Gastrocnemius medialis (tissue), 4 donors: ENCODE results near the gene ELF4. TPM values are rescaled to one million over a fixed set of nuclear protein-coding genes. Genes with fewer than 3 reads are reported as not detected.

Source experiments
- ATAC-seq, 2 donors: fragments of 150-250 bp; one replicate each; pipeline ENCODE4 v1.9.1; 2016
- DNase-seq, 2 donors: peaks; one replicate each; pipeline ENCODE4 v3.0.0-alpha.2; 2019
- H3K27ac ChIP-seq, 4 donors: fragments of 200-600 bp; sonication (generic); 1 replicate in 1 of 4; 2 replicates in 3 of 4; pipeline ENCODE4 v1.5.1; 2016 to 2018; ENCODE audit warnings: mild to moderate bottlenecking in 2 of 4, moderate library complexity in 1 of 4
- H3K27me3 ChIP-seq, 3 donors: fragments of 200-600 bp; sonication (generic) in 2 of 3; 1 replicate in 1 of 3; 2 replicates in 2 of 3; pipeline versions ENCODE4 v1.5.1 to v1.6.0; 2016 to 2019; ENCODE audit warnings: mild to moderate bottlenecking in 1 of 3, moderate library complexity in 1 of 3
- H3K36me3 ChIP-seq, 2 donors: fragments of 200-600 bp; sonication (generic) in 1 of 2; one replicate each; pipeline ENCODE4 v1.5.1; 2017 to 2018
- H3K4me1 ChIP-seq, 2 donors: fragments of 200-600 bp; sonication (generic) in 1 of 2; one replicate each; pipeline ENCODE4 v1.5.1; 2016 to 2017; ENCODE audit warnings: mild to moderate bottlenecking in 2 of 2
- H3K4me3 ChIP-seq, 4 donors: fragments of 200-600 bp; sonication (generic) in 3 of 4; 1 replicate in 1 of 4; 2 replicates in 3 of 4; pipeline ENCODE4 v1.5.1; 2016 to 2019; ENCODE audit warnings: mild to moderate bottlenecking in 2 of 4
- H3K9me3 ChIP-seq, 3 donors: fragments of 200-600 bp; sonication (generic) in 2 of 3; 1 replicate in 1 of 3; 2 replicates in 2 of 3; pipeline ENCODE4 v1.5.1; 2016 to 2019
- POLR2A ChIP-seq, 2 donors: fragments of 450-650 bp; IDR thresholded peaks; one replicate each; pipeline ENCODE4 v1.6.1; 2017; ENCODE audit warnings: antibody characterized with exemption in 2 of 2, mild to moderate bottlenecking in 2 of 2, moderate library complexity in 2 of 2
- in situ Hi-C, 4 donors: fragments of 200-750 bp; cut with MboI; loops; one replicate each; pipeline versions ENCODE4 v1.15.0 to v1.8.0; 2017; ENCODE audit warnings: low sequenced_read_pairs in 4 of 4
- intact Hi-C: fragments of 100-400 bp; cut with DNase I; formaldehyde crosslinking; loops from one replicate; pipeline ENCODE4 v1.15.1; 2023; ENCODE audit warnings: low total_unique reads
- total RNA-seq, 4 donors: library from RNA; depleted of rRNA; stranded (reverse); fragments of >200 nt; gene quantifications; one replicate each; pipeline versions ENCODE4 v1.1.0 to v1.2.3, GENCODE V29; 2016
- TF ChIP-seq, protein P1 (sequence below), 5 experiments: fragments of 450-650 bp in 3 of 5; fragments of 200-600 bp in 2 of 5; sonication (generic) in 2 of 5; IDR thresholded peaks in 4 of 5; conservative IDR thresholded peaks in 1 of 5; 1 replicate in 4 of 5; 2 replicates in 1 of 5; pipeline ENCODE4 v1.5.1; 2016 to 2019; ENCODE audit warnings: antibody characterized with exemption in 5 of 5, mild to moderate bottlenecking in 3 of 5, moderate library complexity in 3 of 5

The ELF4 gene
- total RNA-seq, 4 donors from 2014 or later = 0.70 to 2.3 (median 1.4) TPM

DNA sequence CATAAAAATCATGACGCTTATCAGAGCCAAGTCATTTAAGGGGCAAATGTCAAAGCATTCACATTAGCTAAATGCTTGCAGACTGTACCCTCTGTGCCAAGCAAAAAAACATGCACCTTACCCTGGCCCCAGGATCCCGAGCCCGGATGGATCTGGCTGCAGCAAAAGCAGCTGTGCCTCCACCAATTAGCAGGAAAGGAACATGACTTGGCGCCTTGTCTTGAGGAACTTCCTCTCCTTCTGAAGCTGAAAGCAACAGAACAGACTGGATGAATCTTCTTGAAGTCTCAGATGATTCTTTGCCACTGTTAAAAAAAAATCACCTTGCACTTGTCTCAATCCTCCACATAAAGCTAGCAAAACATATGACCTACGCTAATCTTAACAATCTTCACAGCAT, 37.3 kb upstream of the ELF4 start:
- no peaks in the 10 kb centered on the region for H3K27me3 ChIP-seq

GRCh38 chrX:130145123-130145522, 34.8 kb upstream of the ELF4 start:
- H3K4me1 ChIP-seq = no peaks in the 10 kb centered on the region
- TF ChIP-seq, protein P1, sequence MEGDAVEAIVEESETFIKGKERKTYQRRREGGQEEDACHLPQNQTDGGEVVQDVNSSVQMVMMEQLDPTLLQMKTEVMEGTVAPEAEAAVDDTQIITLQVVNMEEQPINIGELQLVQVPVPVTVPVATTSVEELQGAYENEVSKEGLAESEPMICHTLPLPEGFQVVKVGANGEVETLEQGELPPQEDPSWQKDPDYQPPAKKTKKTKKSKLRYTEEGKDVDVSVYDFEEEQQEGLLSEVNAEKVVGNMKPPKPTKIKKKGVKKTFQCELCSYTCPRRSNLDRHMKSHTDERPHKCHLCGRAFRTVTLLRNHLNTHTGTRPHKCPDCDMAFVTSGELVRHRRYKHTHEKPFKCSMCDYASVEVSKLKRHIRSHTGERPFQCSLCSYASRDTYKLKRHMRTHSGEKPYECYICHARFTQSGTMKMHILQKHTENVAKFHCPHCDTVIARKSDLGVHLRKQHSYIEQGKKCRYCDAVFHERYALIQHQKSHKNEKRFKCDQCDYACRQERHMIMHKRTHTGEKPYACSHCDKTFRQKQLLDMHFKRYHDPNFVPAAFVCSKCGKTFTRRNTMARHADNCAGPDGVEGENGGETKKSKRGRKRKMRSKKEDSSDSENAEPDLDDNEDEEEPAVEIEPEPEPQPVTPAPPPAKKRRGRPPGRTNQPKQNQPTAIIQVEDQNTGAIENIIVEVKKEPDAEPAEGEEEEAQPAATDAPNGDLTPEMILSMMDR (IDR thresholded peaks at IDR 0.05 in 4 of 5, conservative IDR thresholded peaks at IDR 0.05 in 1 of 5) = no peak
- no peak for TF ChIP-seq POLR2A (IDR thresholded peaks at IDR 0.05)
- DNase-seq (no peak), ATAC-seq (no peak)
- no peaks in the 10 kb centered on the region for H3K9me3 ChIP-seq
- intact Hi-C loops (no loop called here), in situ Hi-C loops (no loop called here)
- H3K27ac ChIP-seq = no peak overlapping the region
- H3K4me3 ChIP-seq = no peak overlapping the region
- H3K27me3 ChIP-seq = no peaks in the 10 kb centered on the region
- H3K36me3 ChIP-seq = peaks cover 0 to 22% of the 10 kb centered on the region in 2 donors

More for the DNA sequence above, 37.3 kb upstream of the ELF4 start:
- DNase-seq (no peak), ATAC-seq (no peak)
- Histone ChIP-seq H3K27ac (no peak overlapping the region), H3K9me3 (no peaks in the 10 kb centered on the region), H3K36me3 (peaks cover 0 to 22% of the 10 kb centered on the region in 2 donors), H3K4me1 (no peaks in the 10 kb centered on the region), H3K4me3 (no peak overlapping the region)
- in situ Hi-C loops = no loop called here
- TF ChIP-seq POLR2A (IDR thresholded peaks at IDR 0.05) = no peak
- TF ChIP-seq, protein P1 (IDR thresholded peaks at IDR 0.05 in 4 of 5, conservative IDR thresholded peaks at IDR 0.05 in 1 of 5) = no peak
- intact Hi-C loops = no loop called here

DNA sequence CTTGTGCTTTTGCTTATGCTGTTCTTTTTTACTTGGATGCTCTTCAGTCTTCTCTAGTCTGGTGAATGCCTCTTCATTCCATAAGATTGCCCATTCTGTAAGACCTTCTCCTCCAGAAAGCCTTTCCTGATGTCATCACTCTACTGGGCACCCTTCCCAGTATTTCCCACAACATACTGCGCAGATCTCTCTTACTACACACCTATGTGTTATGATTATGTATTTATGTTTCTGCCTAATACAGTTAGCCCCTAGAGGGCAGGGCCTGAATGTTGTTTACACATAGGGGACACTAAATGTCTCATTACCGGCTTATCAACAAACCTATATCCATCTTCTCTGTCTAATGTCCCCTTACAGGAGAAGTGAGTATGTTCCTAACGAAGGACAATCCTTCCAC, 34.2 kb upstream of the ELF4 start:
- Histone ChIP-seq H3K27me3 (no peaks in the 10 kb centered on the region), H3K36me3 (peaks cover 0 to 27% of the 10 kb centered on the region in 2 donors), H3K27ac (no peak overlapping the region), H3K9me3 (no peaks in the 10 kb centered on the region), H3K4me1 (no peaks in the 10 kb centered on the region), H3K4me3 (no peak overlapping the region)
- in situ Hi-C loops = no loop called here
- intact Hi-C loops = no loop called here
- DNase-seq (no peak), ATAC-seq (no peak)
- TF ChIP-seq, protein P1 (IDR thresholded peaks at IDR 0.05 in 4 of 5, conservative IDR thresholded peaks at IDR 0.05 in 1 of 5) = no peak
- no peak for TF ChIP-seq POLR2A (IDR thresholded peaks at IDR 0.05)

GRCh38 chrX:130139474-130140201, 29.3 kb upstream of the ELF4 start:
- DNase-seq (no peak), ATAC-seq (no peak)
- in situ Hi-C loops (no loop called here), intact Hi-C loops (no loop called here)
- H3K4me3 ChIP-seq = no peak overlapping the region
- H3K27ac ChIP-seq = no peak overlapping the region
- no peaks in the 10 kb centered on the region for H3K27me3 ChIP-seq
- no peaks in the 10 kb centered on the region for H3K4me1 ChIP-seq
- peaks cover 0 to 29% of the 10 kb centered on the region in 2 donors for H3K36me3 ChIP-seq
- no peaks in the 10 kb centered on the region for H3K9me3 ChIP-seq
- TF ChIP-seq POLR2A (IDR thresholded peaks at IDR 0.05) = no peak
- TF ChIP-seq, protein P1 (IDR thresholded peaks at IDR 0.05 in 4 of 5, conservative IDR thresholded peaks at IDR 0.05 in 1 of 5) = no peak
